ENCODE data around the gene HMGB1. TPM values are rescaled to one million over a fixed set of nuclear protein-coding genes. Genes with fewer than 3 reads are reported as not detected.

Gene HMGB1
- total and polyA plus RNA-seq, 2 donors (not counting 1 experiment from before 2014, with no cell fraction given) = 79.2 to 529 TPM

DNA sequence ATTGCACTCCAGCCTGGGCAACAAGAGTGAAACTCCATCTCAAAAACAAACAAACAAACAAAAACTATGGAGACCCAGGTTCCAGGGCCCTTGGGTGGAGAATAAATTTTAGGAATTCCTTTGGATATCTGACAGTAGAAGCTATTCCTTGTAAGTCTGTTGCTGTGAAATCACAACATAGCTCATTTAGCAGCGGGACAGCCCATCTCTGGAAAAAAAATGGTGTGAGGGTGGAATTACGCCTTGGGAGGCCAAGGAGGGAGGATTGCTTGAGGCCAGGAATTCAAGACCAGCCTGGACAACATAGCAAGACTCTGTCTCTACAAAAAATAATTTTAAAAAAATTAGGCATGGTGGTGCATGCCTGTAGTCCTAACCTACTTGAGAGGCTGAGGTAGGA is 15.7 kb downstream of the HMGB1 start:
- Mint-ChIP-seq H3K9me3 (ENCODE audit: insufficient read depth) (no peaks in the 10 kb centered on the region), H3K4me1 (peaks cover 40% of the 10 kb centered on the region), H3K27me3 (no peaks in the 10 kb centered on the region), H3K4me3 (no peak overlapping the region), H3K27ac (no peak overlapping the region)
- H3K36me3 ChIP-seq (replicated peaks in 1 of 2; ENCODE audit: control extremely low read depth in 1 of 2, control insufficient read depth in 1 of 2, extremely low read depth in 1 of 2, insufficient read depth in 2 of 2, low read length in 1 of 2) = no peaks in the 10 kb centered on the region
- intact Hi-C loops (cut with micrococcal nuclease) = no loop called here
- H3K27me3 ChIP-seq (replicated peaks in 1 of 4; ENCODE audit: control extremely low read depth in 1 of 4, control insufficient read depth in 3 of 4, insufficient read depth in 4 of 4, low read length in 3 of 4) = no peaks in the 10 kb centered on the region
- no peaks in the 10 kb centered on the region for H3K9me3 ChIP-seq (ENCODE audit: control extremely low read depth in 1 of 3, control insufficient read depth in 2 of 3, insufficient read depth in 1 of 3, low read length in 2 of 3)
- H2AFZ ChIP-seq (ENCODE audit: insufficient read depth, low read depth, low read length, poor library complexity, severe bottlenecking) = no peak overlapping the region
- peaks cover 30% of the 10 kb centered on the region for H3K79me2 ChIP-seq (ENCODE audit: control insufficient read depth, insufficient read depth, low read length)
- no peak overlapping the region for H3K4me2 ChIP-seq (replicated peaks; ENCODE audit: low read depth, low read length, poor library complexity, severe bottlenecking)
- no peaks in the 10 kb centered on the region for H4K20me1 ChIP-seq (ENCODE audit: control insufficient read depth, insufficient read depth, low read length, poor library complexity, severe bottlenecking)
- TF ChIP-seq EZH2 (IDR thresholded peaks at IDR 0.05; ENCODE audit: borderline replicate concordance, insufficient read depth, low read depth, low read length, poor library complexity, severe bottlenecking) = no peak
- TF ChIP-seq, protein P1, sequence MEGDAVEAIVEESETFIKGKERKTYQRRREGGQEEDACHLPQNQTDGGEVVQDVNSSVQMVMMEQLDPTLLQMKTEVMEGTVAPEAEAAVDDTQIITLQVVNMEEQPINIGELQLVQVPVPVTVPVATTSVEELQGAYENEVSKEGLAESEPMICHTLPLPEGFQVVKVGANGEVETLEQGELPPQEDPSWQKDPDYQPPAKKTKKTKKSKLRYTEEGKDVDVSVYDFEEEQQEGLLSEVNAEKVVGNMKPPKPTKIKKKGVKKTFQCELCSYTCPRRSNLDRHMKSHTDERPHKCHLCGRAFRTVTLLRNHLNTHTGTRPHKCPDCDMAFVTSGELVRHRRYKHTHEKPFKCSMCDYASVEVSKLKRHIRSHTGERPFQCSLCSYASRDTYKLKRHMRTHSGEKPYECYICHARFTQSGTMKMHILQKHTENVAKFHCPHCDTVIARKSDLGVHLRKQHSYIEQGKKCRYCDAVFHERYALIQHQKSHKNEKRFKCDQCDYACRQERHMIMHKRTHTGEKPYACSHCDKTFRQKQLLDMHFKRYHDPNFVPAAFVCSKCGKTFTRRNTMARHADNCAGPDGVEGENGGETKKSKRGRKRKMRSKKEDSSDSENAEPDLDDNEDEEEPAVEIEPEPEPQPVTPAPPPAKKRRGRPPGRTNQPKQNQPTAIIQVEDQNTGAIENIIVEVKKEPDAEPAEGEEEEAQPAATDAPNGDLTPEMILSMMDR (IDR thresholded peaks at IDR 0.05) = no peak
- no peak overlapping the region for H3K27ac ChIP-seq (ENCODE audit: low read length in 2 of 2)
- POLR2A ChIA-PET = no interaction called here
- ATAC-seq (ENCODE audit: low read depth) (no peak), DNase-seq (no peak)
- no peak overlapping the region for H3K4me3 ChIP-seq (ENCODE audit: control extremely low read depth in 1 of 5, extremely low read depth in 1 of 5, insufficient read depth in 1 of 5, low read depth in 2 of 5, low read length in 4 of 5)
- no peak overlapping the region for H3K9ac ChIP-seq (ENCODE audit: low read length)
- H3K4me1 ChIP-seq (ENCODE audit: control insufficient read depth in 2 of 2, insufficient read depth in 2 of 2, low read length in 2 of 2) = peaks cover 23 to 30% of the 10 kb centered on the region in 2 donors
- CTCF ChIA-PET = interaction anchor here (1.7 to 2.4 kb wide), 2 partner anchors 44 to 98 kb away, joined by 5 to 10 read pairs; no protein-coding TSS in a partner anchor
- no CpG with 5 or more reads among the region's 2 CpGs for WGBS (ENCODE audit: insufficient coverage)

DNA sequence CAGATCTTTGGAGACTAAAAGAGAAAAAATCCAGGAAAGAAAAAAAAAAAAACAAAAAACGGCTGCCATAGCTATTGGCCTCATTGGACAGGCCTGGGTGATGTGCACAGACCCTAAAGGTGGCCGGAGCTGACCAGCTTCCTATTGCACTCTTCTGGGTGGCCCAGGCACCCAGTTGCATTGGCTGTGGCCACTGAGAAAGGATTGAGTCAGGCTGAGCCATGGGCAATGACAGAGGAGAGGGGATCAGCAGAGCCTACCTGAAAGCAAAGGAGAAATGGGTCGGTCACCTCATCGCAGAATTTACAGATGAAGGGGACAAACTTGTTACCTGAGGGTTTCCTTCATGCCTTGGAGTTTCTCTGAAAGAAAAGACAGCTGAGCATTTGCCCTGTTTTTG is 17.3 kb downstream of the HMGB1 start:
- ChIA-PET CTCF (interaction anchor here (0.6 to 2.4 kb wide), 6 partner anchors 7 to 92 kb away, joined by 3 to 10 read pairs (median 3); no protein-coding TSS in a partner anchor), POLR2A (interaction anchor here (0.7 kb wide), 1 partner anchor 267 kb away, joined by 6 read pairs; no protein-coding TSS in a partner anchor)
- no peak overlapping the region for H3K4me2 ChIP-seq (replicated peaks; ENCODE audit: low read depth, low read length, poor library complexity, severe bottlenecking)

More for the DNA sequence above, 17.3 kb downstream of the HMGB1 start:
- no peak overlapping the region for H3K4me3 Mint-ChIP-seq
- Histone ChIP-seq H3K9ac (ENCODE audit: low read length) (no peak overlapping the region), H3K79me2 (ENCODE audit: control insufficient read depth, insufficient read depth, low read length) (peaks cover 23% of the 10 kb centered on the region), H3K4me1 (ENCODE audit: control insufficient read depth in 2 of 2, insufficient read depth in 2 of 2, low read length in 2 of 2) (peaks cover 35 to 41% of the 10 kb centered on the region in 2 donors), H3K4me3 (ENCODE audit: control extremely low read depth in 1 of 5, extremely low read depth in 1 of 5, insufficient read depth in 1 of 5, low read depth in 2 of 5, low read length in 4 of 5) (no peak overlapping the region), H4K20me1 (ENCODE audit: control insufficient read depth, insufficient read depth, low read length, poor library complexity, severe bottlenecking) (no peaks in the 10 kb centered on the region), H2AFZ (ENCODE audit: insufficient read depth, low read depth, low read length, poor library complexity, severe bottlenecking) (no peak overlapping the region), H3K27ac (ENCODE audit: low read length in 2 of 2) (peak overlapping the region in 1 of 2 donors; percentile 39), H3K9me3 (ENCODE audit: control extremely low read depth in 1 of 3, control insufficient read depth in 2 of 3, insufficient read depth in 1 of 3, low read length in 2 of 3) (no peaks in the 10 kb centered on the region), H3K36me3 (replicated peaks in 1 of 2; ENCODE audit: control extremely low read depth in 1 of 2, control insufficient read depth in 1 of 2, extremely low read depth in 1 of 2, insufficient read depth in 2 of 2, low read length in 1 of 2) (no peaks in the 10 kb centered on the region), H3K27me3 (replicated peaks in 1 of 4; ENCODE audit: control extremely low read depth in 1 of 4, control insufficient read depth in 3 of 4, insufficient read depth in 4 of 4, low read length in 3 of 4) (no peaks in the 10 kb centered on the region)
- ATAC-seq (ENCODE audit: low read depth) = no peak
- H3K27me3 Mint-ChIP-seq = no peaks in the 10 kb centered on the region
- 98% methylated on average over 4 of the region's 4 CpGs for WGBS (ENCODE audit: insufficient coverage)
- no peaks in the 10 kb centered on the region for H3K9me3 Mint-ChIP-seq (ENCODE audit: insufficient read depth)
- peaks cover 46% of the 10 kb centered on the region for H3K4me1 Mint-ChIP-seq
- peak overlapping the region; percentile 68 for H3K27ac Mint-ChIP-seq
- intact Hi-C loops (cut with micrococcal nuclease) = no loop called here
- TF ChIP-seq EZH2 (IDR thresholded peaks at IDR 0.05; ENCODE audit: borderline replicate concordance, insufficient read depth, low read depth, low read length, poor library complexity, severe bottlenecking) = no peak
- TF ChIP-seq, protein P1 (IDR thresholded peaks at IDR 0.05) = no peak
- no peak for DNase-seq
